Suprapubic skin (tissue), 4 donors: ENCODE measurements around the gene SATB2. TPM values are rescaled to one million over a fixed set of nuclear protein-coding genes. Genes with fewer than 3 reads are reported as not detected.

Experiments used
- DNase-seq, 2 donors: peaks; one replicate each; pipeline ENCODE4 v3.0.0-alpha.2; 2019; ENCODE audit warnings: low spot score in 2 of 2
- H3K27ac ChIP-seq: fragments of 200-600 bp; sonication (generic); one replicate; pipeline ENCODE4 v1.5.1; 2019
- H3K27me3 ChIP-seq: fragments of 200-600 bp; sonication (generic); one replicate; pipeline ENCODE4 v1.5.1; 2019
- H3K36me3 ChIP-seq: fragments of 200-600 bp; sonication (generic); one replicate; pipeline ENCODE4 v1.5.1; 2019
- H3K4me1 ChIP-seq: fragments of 200-600 bp; sonication (generic); one replicate; pipeline ENCODE4 v1.5.1; 2019
- H3K4me3 ChIP-seq: fragments of 200-600 bp; sonication (generic); one replicate; pipeline ENCODE4 v1.5.1; 2019; ENCODE audit warnings: mild to moderate bottlenecking
- H3K9me3 ChIP-seq: fragments of 200-600 bp; sonication (generic); one replicate; pipeline ENCODE4 v1.5.1; 2019
- EP300 ChIP-seq: sonication (generic); formaldehyde crosslinking; IDR thresholded peaks from one replicate; pipeline ENCODE4 v1.6.1; 2017; ENCODE audit warnings: antibody characterized with exemption
- POLR2A ChIP-seq, 2 donors: fragments of 450-650 bp; IDR thresholded peaks; one replicate each; pipeline ENCODE4 v1.6.1; 2017; ENCODE audit warnings: antibody characterized with exemption in 2 of 2, mild to moderate bottlenecking in 2 of 2, moderate library complexity in 2 of 2
- POLR2AphosphoS5 ChIP-seq, 3 donors: sonication (generic); formaldehyde crosslinking; IDR thresholded peaks; one replicate each; pipeline ENCODE4 v1.6.1; 2017; ENCODE audit warnings: antibody characterized with exemption in 3 of 3
- WGBS: methylation state at CpG from one replicate; pipeline ENCODE4 v1.1.5; 2018; 5-methylcytosine and 5-hydroxymethylcytosine counted together
- total RNA-seq, 4 donors: library from RNA; depleted of rRNA; stranded (reverse); fragments of >200 nt; gene quantifications; one replicate each; pipeline ENCODE4 v1.1.0, GENCODE V29; 2016
- TF ChIP-seq, protein P1 (sequence below), 2 donors: fragments of 200-600 bp in 1 of 2; fragments of 450-650 bp in 1 of 2; sonication (generic) in 1 of 2; IDR thresholded peaks; one replicate each; pipeline ENCODE4 v1.5.1; 2016 to 2019; ENCODE audit warnings: antibody characterized with exemption in 2 of 2, mild to moderate bottlenecking in 1 of 2, moderate library complexity in 1 of 2

SATB2 gene
- total RNA-seq, 4 donors from 2014 or later, result 2.9 to 12.1 (median 3.9) TPM

DNA sequence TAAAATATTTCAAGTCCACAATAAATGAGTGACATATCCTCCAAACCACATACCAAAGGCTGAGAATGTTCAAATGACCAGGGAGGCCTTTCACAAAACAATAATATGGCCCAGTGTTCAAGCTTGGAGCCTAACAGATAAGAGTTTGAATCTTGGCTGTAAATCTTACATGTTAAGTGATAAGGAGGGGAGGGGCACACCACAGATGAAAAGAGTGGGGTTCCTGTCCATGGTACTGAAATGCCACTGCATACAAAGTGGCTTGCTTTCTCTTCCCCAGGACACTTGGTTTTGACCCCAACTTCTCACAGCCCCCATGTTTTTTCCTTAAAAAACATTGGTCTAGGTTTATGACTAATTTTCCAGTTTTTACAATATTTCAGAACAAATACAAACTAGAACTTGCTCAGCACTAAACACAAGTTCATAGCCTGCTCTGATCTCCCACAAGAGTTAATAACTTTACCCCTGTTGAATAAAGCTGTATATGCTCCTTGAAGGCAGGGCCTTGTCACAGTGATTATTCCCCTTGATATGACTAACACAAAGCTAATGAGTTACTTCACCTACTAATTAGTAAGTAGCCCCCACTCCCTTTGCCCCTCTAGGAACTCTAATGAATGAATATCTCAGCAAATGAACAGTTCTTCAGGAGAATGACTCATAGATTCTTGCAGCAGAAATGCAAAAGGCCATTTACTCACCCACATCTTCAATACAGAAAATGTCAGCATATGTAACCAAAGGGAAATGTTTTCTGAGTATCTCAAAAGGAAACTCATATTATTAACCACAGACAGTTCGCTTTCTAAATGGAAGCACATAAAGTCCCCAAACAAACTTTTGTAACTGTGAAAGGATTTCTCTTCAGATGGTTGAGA is 142.2 kb downstream of the SATB2 start:
- no peaks in the 10 kb centered on the region for H3K4me1 ChIP-seq
- no peaks in the 10 kb centered on the region for H3K27me3 ChIP-seq
- no peaks in the 10 kb centered on the region for H3K36me3 ChIP-seq
- no peak for DNase-seq
- WGBS, result 94% methylated on average over 1 of the region's 1 CpG
- H3K4me3 ChIP-seq, result no peak overlapping the region
- H3K9me3 ChIP-seq, result no peaks in the 10 kb centered on the region
- no peak overlapping the region for H3K27ac ChIP-seq
- TF ChIP-seq, protein P1, sequence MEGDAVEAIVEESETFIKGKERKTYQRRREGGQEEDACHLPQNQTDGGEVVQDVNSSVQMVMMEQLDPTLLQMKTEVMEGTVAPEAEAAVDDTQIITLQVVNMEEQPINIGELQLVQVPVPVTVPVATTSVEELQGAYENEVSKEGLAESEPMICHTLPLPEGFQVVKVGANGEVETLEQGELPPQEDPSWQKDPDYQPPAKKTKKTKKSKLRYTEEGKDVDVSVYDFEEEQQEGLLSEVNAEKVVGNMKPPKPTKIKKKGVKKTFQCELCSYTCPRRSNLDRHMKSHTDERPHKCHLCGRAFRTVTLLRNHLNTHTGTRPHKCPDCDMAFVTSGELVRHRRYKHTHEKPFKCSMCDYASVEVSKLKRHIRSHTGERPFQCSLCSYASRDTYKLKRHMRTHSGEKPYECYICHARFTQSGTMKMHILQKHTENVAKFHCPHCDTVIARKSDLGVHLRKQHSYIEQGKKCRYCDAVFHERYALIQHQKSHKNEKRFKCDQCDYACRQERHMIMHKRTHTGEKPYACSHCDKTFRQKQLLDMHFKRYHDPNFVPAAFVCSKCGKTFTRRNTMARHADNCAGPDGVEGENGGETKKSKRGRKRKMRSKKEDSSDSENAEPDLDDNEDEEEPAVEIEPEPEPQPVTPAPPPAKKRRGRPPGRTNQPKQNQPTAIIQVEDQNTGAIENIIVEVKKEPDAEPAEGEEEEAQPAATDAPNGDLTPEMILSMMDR (IDR thresholded peaks at IDR 0.05), result no peak
- no peak for TF ChIP-seq POLR2A (IDR thresholded peaks at IDR 0.05)
- no peak for TF ChIP-seq POLR2AphosphoS5 (IDR thresholded peaks at IDR 0.05)
- no peak for TF ChIP-seq EP300

DNA sequence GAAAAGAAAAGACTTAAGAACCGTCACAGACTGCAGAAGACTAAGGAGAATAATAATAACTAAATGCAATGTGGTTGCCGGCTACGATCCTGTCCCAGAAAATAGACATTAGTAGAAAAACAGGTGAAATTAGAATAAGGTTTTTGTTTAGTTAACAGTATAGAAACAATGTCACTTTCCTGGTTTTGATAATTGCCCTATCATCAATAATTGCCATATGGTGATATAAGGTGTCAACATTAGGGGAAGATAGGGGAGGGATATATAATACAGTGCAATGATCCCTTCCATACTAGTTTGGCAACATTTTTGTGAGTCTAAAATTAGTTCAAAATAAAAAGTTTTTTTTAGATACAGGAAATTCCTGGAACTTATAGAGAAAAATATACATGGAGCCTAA is 144.8 kb downstream of the SATB2 start:
- H3K36me3 ChIP-seq, result no peaks in the 10 kb centered on the region
- WGBS, result 95% methylated on average over 3 of the region's 3 CpGs
- H3K9me3 ChIP-seq, result no peaks in the 10 kb centered on the region
- no peak overlapping the region for H3K27ac ChIP-seq
- no peaks in the 10 kb centered on the region for H3K27me3 ChIP-seq
- H3K4me3 ChIP-seq, result no peak overlapping the region
- DNase-seq, result no peak
- TF ChIP-seq POLR2A (IDR thresholded peaks at IDR 0.05) (no peak), POLR2AphosphoS5 (IDR thresholded peaks at IDR 0.05) (no peak)
- H3K4me1 ChIP-seq, result no peaks in the 10 kb centered on the region

DNA sequence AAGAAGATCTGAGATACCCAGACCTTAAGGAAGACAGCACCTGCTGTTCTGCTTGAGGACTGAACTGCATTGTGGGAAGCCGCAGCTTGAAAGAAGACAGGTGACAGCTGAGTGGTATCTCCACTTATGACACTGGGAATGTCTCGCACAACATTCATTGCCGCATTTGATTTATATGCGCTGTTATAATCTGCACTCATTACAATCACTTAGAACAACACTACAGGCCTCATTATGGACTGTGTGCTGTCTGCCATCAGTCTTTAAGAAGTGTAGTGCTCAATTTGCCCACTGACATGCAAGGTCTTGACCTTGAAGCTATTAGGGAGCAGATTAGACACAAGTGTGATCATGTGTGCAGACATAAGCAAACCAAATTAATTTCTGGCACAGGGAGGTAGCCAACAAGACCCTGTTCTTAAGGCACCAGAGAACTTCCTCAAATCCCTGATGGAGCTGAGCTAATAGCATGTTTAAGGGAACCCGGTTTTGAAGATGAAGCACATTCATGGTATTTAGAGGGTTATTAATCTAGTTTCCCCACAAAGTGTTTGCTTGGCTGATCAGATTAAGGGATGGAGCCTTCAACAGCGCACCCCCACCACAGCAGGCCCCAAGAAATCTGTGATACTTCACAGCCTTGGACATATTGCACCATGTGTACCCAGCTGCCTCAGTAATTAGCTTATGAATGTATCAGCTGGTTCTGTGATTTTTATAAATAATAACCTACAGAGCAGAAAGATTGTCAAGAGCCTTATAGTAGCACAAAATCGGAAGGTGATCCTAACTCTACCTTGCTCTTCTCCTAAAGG is 146.8 kb downstream of the SATB2 start:
- no peak overlapping the region for H3K4me3 ChIP-seq
- no peak for DNase-seq

DNA sequence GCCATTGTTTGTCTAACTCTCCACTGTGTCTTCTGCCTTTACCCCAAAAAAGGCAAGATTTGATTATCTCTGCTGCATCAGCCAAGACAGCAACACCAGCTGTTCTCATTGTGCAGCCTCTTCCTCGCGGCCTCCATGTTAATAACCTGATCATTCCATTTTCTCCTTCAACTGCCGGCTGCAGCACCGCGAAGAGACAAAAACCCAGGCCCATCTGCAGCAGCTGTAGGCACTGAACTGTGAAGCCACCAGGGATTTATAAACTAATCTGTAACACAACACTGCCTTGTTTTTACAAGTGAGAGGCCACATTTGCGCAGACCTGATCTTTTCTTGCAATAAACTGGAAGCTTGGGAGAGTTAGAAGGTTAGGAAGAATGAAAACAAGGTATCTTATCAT is 147.8 kb downstream of the SATB2 start:
- no peaks in the 10 kb centered on the region for H3K9me3 ChIP-seq
- WGBS, result 83% methylated on average over 6 of the region's 6 CpGs
- H3K27ac ChIP-seq, result no peak overlapping the region
- TF ChIP-seq EP300 (no peak), POLR2AphosphoS5 (IDR thresholded peaks at IDR 0.05) (no peak), POLR2A (IDR thresholded peaks at IDR 0.05) (no peak)
- TF ChIP-seq, protein P1 (IDR thresholded peaks at IDR 0.05), result no peak
- no peak for DNase-seq
- H3K4me3 ChIP-seq, result no peak overlapping the region
- H3K27me3 ChIP-seq, result no peaks in the 10 kb centered on the region
- H3K4me1 ChIP-seq, result no peaks in the 10 kb centered on the region
- no peaks in the 10 kb centered on the region for H3K36me3 ChIP-seq

More for the DNA sequence above, 146.8 kb downstream of the SATB2 start:
- Histone ChIP-seq H3K27me3 (no peaks in the 10 kb centered on the region), H3K9me3 (no peaks in the 10 kb centered on the region), H3K27ac (no peak overlapping the region), H3K36me3 (no peaks in the 10 kb centered on the region), H3K4me1 (no peaks in the 10 kb centered on the region)
- 96% methylated on average over 7 of the region's 7 CpGs for WGBS
- no peak for TF ChIP-seq POLR2AphosphoS5 (IDR thresholded peaks at IDR 0.05)
- TF ChIP-seq, protein P1 (IDR thresholded peaks at IDR 0.05), result no peak
- TF ChIP-seq POLR2A (IDR thresholded peaks at IDR 0.05), result no peak

DNA sequence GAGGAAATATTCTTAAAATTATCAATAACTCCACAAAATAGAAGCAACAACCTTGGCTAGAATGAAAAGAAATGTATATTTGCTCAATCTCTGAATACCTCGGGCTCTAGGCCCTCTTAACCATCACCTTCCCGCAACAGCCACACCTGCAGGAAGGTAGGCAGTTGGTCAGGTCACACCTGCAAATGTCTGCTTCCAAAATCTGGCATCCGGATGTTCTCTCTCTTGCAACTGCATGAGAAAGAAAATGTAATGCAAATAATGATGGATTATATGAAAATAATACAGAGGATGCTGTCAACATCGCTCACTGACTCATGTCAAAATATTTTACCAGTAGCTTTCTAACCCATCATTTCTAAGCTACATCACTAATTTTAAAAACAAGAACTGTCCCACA is 148.3 kb downstream of the SATB2 start:
- 90% methylated on average over 4 of the region's 4 CpGs for WGBS

More for the DNA sequence above, 148.3 kb downstream of the SATB2 start:
- Histone ChIP-seq H3K27ac (no peak overlapping the region), H3K4me3 (no peak overlapping the region), H3K27me3 (no peaks in the 10 kb centered on the region), H3K36me3 (no peaks in the 10 kb centered on the region), H3K9me3 (no peaks in the 10 kb centered on the region), H3K4me1 (no peaks in the 10 kb centered on the region)
- TF ChIP-seq POLR2AphosphoS5 (IDR thresholded peaks at IDR 0.05), result no peak
- TF ChIP-seq, protein P1 (IDR thresholded peaks at IDR 0.05), result no peak
- TF ChIP-seq POLR2A (IDR thresholded peaks at IDR 0.05), result no peak
- no peak for TF ChIP-seq EP300
- DNase-seq, result no peak
